Transverse colon (tissue), 4 donors: ENCODE results near the gene SHMT2.

Experiments used
- POLR2A ChIP-seq: fragments of 450-650 bp; IDR thresholded peaks from one replicate; pipeline ENCODE4 v1.6.1; 2016; ENCODE audit warnings: antibody characterized with exemption, mild to moderate bottlenecking, moderate library complexity
- POLR2AphosphoS5 ChIP-seq, 3 donors: sonication (generic); formaldehyde crosslinking; IDR thresholded peaks; one replicate each; pipeline ENCODE4 v1.6.1; 2016; ENCODE audit warnings: antibody characterized with exemption in 3 of 3
- TF ChIP-seq, protein P1 (sequence below), 5 experiments: fragments of 200-600 bp in 3 of 5; fragments of 450-650 bp in 2 of 5; sonication (generic) in 3 of 5; IDR thresholded peaks; 1 replicate in 2 of 5; 2 replicates in 3 of 5; pipeline ENCODE4 v1.5.1; 2016 to 2017; ENCODE audit warnings: antibody characterized with exemption in 5 of 5, inconsistent platforms in 3 of 5, mild to moderate bottlenecking in 2 of 5, moderate library complexity in 1 of 5

DNA sequence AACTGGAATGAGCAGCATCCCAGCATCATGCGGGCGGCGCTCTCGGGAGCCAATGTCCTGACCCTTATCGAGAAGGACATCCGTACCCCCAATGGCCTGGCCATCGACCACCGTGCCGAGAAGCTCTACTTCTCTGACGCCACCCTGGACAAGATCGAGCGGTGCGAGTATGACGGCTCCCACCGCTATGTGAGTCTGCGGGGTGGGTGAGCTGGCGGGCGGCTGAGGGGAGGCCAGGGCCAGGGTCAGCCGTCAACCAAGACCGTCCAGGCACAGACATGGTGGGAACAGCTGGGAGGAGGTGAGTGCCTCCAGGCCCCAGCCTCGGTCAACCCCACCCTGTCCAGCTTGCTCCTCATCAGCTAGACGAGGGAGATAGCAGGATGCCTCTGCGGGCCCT, 38.7 kb upstream of the SHMT2 start:
- TF ChIP-seq POLR2A, result no peak
- TF ChIP-seq, protein P1, sequence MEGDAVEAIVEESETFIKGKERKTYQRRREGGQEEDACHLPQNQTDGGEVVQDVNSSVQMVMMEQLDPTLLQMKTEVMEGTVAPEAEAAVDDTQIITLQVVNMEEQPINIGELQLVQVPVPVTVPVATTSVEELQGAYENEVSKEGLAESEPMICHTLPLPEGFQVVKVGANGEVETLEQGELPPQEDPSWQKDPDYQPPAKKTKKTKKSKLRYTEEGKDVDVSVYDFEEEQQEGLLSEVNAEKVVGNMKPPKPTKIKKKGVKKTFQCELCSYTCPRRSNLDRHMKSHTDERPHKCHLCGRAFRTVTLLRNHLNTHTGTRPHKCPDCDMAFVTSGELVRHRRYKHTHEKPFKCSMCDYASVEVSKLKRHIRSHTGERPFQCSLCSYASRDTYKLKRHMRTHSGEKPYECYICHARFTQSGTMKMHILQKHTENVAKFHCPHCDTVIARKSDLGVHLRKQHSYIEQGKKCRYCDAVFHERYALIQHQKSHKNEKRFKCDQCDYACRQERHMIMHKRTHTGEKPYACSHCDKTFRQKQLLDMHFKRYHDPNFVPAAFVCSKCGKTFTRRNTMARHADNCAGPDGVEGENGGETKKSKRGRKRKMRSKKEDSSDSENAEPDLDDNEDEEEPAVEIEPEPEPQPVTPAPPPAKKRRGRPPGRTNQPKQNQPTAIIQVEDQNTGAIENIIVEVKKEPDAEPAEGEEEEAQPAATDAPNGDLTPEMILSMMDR (IDR thresholded peaks at IDR 0.05), result no peak
- TF ChIP-seq POLR2AphosphoS5 (IDR thresholded peaks at IDR 0.05), result no peak
